GM20000 (cell line): Measurements from ENCODE around the gene DPH1.
"Not testable (repeated sequence)": the region's sequence is repeated elsewhere in the genome, so short reads cannot be mapped to it uniquely, and the experiment has no call there.

Experiments used
- DNase-seq: peaks from one replicate; pipeline ENCODE4 v3.0.0; 2012; ENCODE audit warnings: low spot score
- TF ChIP-seq, protein P1 (sequence below): IDR thresholded peaks from 2 replicates; pipeline ENCODE4 v1.5.1; 2012; ENCODE audit warnings: mild to moderate bottlenecking, control low read depth; ENCODE audit errors: extremely low read depth, missing control alignments

The DPH1 gene

GRCh38 chr17:2029911-2030778 is at the start of gene DPH1:
DPH1 (plus strand) TSS chr17:2030153; CDS start chr17:2030170, 17 bp downstream.
- peak; percentile 93 for DNase-seq
- TF ChIP-seq, protein P1, sequence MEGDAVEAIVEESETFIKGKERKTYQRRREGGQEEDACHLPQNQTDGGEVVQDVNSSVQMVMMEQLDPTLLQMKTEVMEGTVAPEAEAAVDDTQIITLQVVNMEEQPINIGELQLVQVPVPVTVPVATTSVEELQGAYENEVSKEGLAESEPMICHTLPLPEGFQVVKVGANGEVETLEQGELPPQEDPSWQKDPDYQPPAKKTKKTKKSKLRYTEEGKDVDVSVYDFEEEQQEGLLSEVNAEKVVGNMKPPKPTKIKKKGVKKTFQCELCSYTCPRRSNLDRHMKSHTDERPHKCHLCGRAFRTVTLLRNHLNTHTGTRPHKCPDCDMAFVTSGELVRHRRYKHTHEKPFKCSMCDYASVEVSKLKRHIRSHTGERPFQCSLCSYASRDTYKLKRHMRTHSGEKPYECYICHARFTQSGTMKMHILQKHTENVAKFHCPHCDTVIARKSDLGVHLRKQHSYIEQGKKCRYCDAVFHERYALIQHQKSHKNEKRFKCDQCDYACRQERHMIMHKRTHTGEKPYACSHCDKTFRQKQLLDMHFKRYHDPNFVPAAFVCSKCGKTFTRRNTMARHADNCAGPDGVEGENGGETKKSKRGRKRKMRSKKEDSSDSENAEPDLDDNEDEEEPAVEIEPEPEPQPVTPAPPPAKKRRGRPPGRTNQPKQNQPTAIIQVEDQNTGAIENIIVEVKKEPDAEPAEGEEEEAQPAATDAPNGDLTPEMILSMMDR, result no peak

GRCh38 chr17:1980665-1981250 is 49.2 kb upstream of the DPH1 start:
- DNase-seq, result no peak
- TF ChIP-seq, protein P1, result no peak

- DNase-seq, result not testable (repeated sequence)
These were observed 47.1 kb upstream of the DPH1 start for GRCh38 chr17:1982793-1983366.

DNA sequence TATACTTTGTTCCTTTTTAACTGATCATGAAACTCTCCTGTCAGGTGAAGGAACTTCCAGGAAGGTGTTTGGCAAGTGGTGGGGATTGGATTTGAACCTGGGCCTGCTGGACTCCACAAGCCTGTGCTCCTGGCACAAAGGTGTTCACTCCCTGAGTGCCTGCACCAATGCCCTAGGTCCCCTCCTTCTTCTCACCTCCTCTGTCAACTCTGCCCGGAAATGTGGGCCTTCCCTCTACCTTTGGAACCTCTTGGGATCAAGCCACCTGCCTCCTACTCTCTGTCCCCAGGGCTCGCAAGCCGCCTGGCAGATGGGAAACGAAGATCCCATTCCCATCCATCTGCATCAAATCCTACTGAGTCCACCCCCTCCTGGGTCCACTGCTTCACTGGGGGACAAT is 44.9 kb upstream of the DPH1 start:
- DNase-seq, result no peak
- TF ChIP-seq, protein P1, result no peak

DNA sequence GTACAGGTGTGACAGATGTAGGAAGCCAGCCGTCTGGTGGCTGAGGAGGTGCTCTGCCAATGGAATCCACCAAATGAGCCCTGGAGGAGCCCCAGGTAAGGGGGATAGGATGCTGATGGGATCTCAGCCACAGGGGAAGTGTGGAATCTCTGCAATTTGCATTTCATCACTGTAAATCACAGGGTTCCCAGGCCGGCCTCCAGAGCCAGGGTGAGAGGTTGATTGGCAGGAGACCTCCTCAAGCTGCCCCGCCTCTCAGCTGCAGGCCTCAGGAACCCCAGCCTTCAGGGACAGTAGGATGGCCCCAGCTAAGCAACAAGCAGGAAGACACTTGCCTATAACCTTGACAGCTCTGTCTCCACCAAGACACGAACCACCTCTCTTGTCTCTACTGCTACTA is 44.3 kb upstream of the DPH1 start:
- DNase-seq, result no peak
- TF ChIP-seq, protein P1, result no peak

- TF ChIP-seq, protein P1, result no peak
- DNase-seq, result no peak
These were observed 43.0 kb upstream of the DPH1 start for GRCh38 chr17:1986783-1987451.

- TF ChIP-seq, protein P1, result no peak
- no peak for DNase-seq
These were observed 40.8 kb upstream of the DPH1 start for GRCh38 chr17:1989135-1989534.
